ENCODE measurements around the gene NR2C2. TPM values are rescaled to one million over a fixed set of nuclear protein-coding genes. Genes with fewer than 3 reads are reported as not detected.

Gene NR2C2
- total RNA-seq, 2 experiments from 2014 or later = 35.9 to 62.1 TPM

- Histone ChIP-seq H4K20me1 (ENCODE audit: insufficient read depth, low read length) (no peaks in the 10 kb centered on the region), H3K9me2 (ENCODE audit: insufficient read depth, low read length) (no peaks in the 10 kb centered on the region), H3K4me2 (ENCODE audit: low read length) (no peak overlapping the region), H3K27ac (ENCODE audit: low read depth, low read length, poor library complexity, severe bottlenecking) (no peak overlapping the region), H2AFZ (ENCODE audit: low read length) (no peak overlapping the region), H3K9me3 (ENCODE audit: low read length) (no peaks in the 10 kb centered on the region), H3K79me2 (ENCODE audit: insufficient read depth, low read depth, low read length) (no peaks in the 10 kb centered on the region), H3K36me3 (ENCODE audit: insufficient read depth, low read length) (no peaks in the 10 kb centered on the region), H3K4me1 (ENCODE audit: insufficient read depth, low read length, poor library complexity, severe bottlenecking) (no peaks in the 10 kb centered on the region), H3K4me3 (ENCODE audit: low read depth, low read length, poor library complexity, severe bottlenecking) (no peak overlapping the region)
- no TSS peak for BruUV-seq (replicated peaks)
- intact Hi-C loops (cut with micrococcal nuclease; ENCODE audit: unreplicated experiment) = no loop called here
- TF ChIP-seq, protein P1, sequence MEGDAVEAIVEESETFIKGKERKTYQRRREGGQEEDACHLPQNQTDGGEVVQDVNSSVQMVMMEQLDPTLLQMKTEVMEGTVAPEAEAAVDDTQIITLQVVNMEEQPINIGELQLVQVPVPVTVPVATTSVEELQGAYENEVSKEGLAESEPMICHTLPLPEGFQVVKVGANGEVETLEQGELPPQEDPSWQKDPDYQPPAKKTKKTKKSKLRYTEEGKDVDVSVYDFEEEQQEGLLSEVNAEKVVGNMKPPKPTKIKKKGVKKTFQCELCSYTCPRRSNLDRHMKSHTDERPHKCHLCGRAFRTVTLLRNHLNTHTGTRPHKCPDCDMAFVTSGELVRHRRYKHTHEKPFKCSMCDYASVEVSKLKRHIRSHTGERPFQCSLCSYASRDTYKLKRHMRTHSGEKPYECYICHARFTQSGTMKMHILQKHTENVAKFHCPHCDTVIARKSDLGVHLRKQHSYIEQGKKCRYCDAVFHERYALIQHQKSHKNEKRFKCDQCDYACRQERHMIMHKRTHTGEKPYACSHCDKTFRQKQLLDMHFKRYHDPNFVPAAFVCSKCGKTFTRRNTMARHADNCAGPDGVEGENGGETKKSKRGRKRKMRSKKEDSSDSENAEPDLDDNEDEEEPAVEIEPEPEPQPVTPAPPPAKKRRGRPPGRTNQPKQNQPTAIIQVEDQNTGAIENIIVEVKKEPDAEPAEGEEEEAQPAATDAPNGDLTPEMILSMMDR (conservative IDR thresholded peaks at IDR 0.05; ENCODE audit: low read length) = no peak
- TF ChIP-seq EZH2phosphoT487 (IDR thresholded peaks at IDR 0.05; ENCODE audit: borderline replicate concordance, low read depth, low read length) = no peak
- POLR2A ChIA-PET = no interaction called here
- DNase-seq (ENCODE audit: low spot score) = no peak
- CTCF ChIA-PET (ENCODE audit: unreplicated experiment) = no interaction called here
Observed at GRCh38 chr3:14909250-14909649, 38.1 kb upstream of the NR2C2 start.

GRCh38 chr3:14911651-14912050 is 35.7 kb upstream of the NR2C2 start:
- no peak overlapping the region for H3K4me2 ChIP-seq (ENCODE audit: low read length)
- no TSS peak for BruUV-seq (replicated peaks)
- intact Hi-C loops (cut with micrococcal nuclease; ENCODE audit: unreplicated experiment) = no loop called here

More at GRCh38 chr3:14911651-14912050, 35.7 kb upstream of the NR2C2 start:
- H2AFZ ChIP-seq (ENCODE audit: low read length) = no peak overlapping the region
- H3K27ac ChIP-seq (ENCODE audit: low read depth, low read length, poor library complexity, severe bottlenecking) = no peak overlapping the region
- H3K9me3 ChIP-seq (ENCODE audit: low read length) = no peaks in the 10 kb centered on the region
- no peaks in the 10 kb centered on the region for H3K9me2 ChIP-seq (ENCODE audit: insufficient read depth, low read length)
- ChIA-PET CTCF (ENCODE audit: unreplicated experiment) (no interaction called here), POLR2A (no interaction called here)
- no peaks in the 10 kb centered on the region for H3K36me3 ChIP-seq (ENCODE audit: insufficient read depth, low read length)
- H3K79me2 ChIP-seq (ENCODE audit: insufficient read depth, low read depth, low read length) = no peaks in the 10 kb centered on the region
- H3K4me1 ChIP-seq (ENCODE audit: insufficient read depth, low read length, poor library complexity, severe bottlenecking) = no peaks in the 10 kb centered on the region
- H3K4me3 ChIP-seq (ENCODE audit: low read depth, low read length, poor library complexity, severe bottlenecking) = no peak overlapping the region
- no peak for DNase-seq (ENCODE audit: low spot score)
- H4K20me1 ChIP-seq (ENCODE audit: insufficient read depth, low read length) = no peaks in the 10 kb centered on the region
- no peak for TF ChIP-seq EZH2phosphoT487 (IDR thresholded peaks at IDR 0.05; ENCODE audit: borderline replicate concordance, low read depth, low read length)
- TF ChIP-seq, protein P1 (conservative IDR thresholded peaks at IDR 0.05; ENCODE audit: low read length) = no peak

Data from OCI-LY7 (cell line).